Stimulated activated CD8-positive, alpha-beta memory T cell treated with anti-CD3 and anti-CD28 coated beads, Interleukin-15, amount 100 ng/mL, for 1 hour (primary cell): Measurements from ENCODE around the gene MIPOL1.
"Not testable (repeated sequence)": the region's sequence is repeated elsewhere in the genome, so short reads cannot be mapped to it uniquely, and the experiment has no call there.

Experiments used
- DNase-seq: peaks from one replicate; pipeline ENCODE4 v3.0.0-alpha.2; 2020; ENCODE audit warnings: low read depth

Gene MIPOL1

GRCh38 chr14:37401093-37401492 lies 203.4 kb downstream of the MIPOL1 start:
- no peak for DNase-seq

- no peak for DNase-seq
Observed at GRCh38 chr14:37403626-37404025, 205.9 kb downstream of the MIPOL1 start.

- DNase-seq = no peak
Observed at GRCh38 chr14:37406095-37406494, 208.4 kb downstream of the MIPOL1 start.

- DNase-seq = no peak
Observed at GRCh38 chr14:37411079-37411735, 213.5 kb downstream of the MIPOL1 start.

- no peak for DNase-seq
Observed at GRCh38 chr14:37413050-37413449, 215.3 kb downstream of the MIPOL1 start.

- DNase-seq = no peak
Observed at GRCh38 chr14:37413504-37414003, 215.8 kb downstream of the MIPOL1 start.

- DNase-seq = no peak
Observed at GRCh38 chr14:37416264-37416663, 218.5 kb downstream of the MIPOL1 start.

- DNase-seq = no peak
Observed at GRCh38 chr14:37417151-37417550, 219.4 kb downstream of the MIPOL1 start.

- no peak for DNase-seq
Observed at GRCh38 chr14:37417833-37418232, 220.1 kb downstream of the MIPOL1 start.

- DNase-seq = no peak
Observed at GRCh38 chr14:37420622-37421021, 222.9 kb downstream of the MIPOL1 start.

- DNase-seq = no peak
Observed at GRCh38 chr14:37422319-37422718, 224.6 kb downstream of the MIPOL1 start.

GRCh38 chr14:37422748-37423147 lies 225.0 kb downstream of the MIPOL1 start:
- no peak for DNase-seq

- DNase-seq = no peak
Observed at GRCh38 chr14:37428954-37429353, 231.2 kb downstream of the MIPOL1 start.

GRCh38 chr14:37429618-37430017 lies 231.9 kb downstream of the MIPOL1 start:
- DNase-seq = no peak

GRCh38 chr14:37434867-37435266 lies 237.1 kb downstream of the MIPOL1 start:
- no peak for DNase-seq

GRCh38 chr14:37436519-37436918 lies 238.8 kb downstream of the MIPOL1 start:
- DNase-seq = no peak

GRCh38 chr14:37437490-37437889 lies 239.8 kb downstream of the MIPOL1 start:
- DNase-seq = no peak

GRCh38 chr14:37438444-37438843 lies 240.7 kb downstream of the MIPOL1 start:
- DNase-seq = no peak

- DNase-seq = no peak
Observed at GRCh38 chr14:37443461-37443860, 245.7 kb downstream of the MIPOL1 start.

- DNase-seq = no peak
Observed at GRCh38 chr14:37447883-37448391, 250.2 kb downstream of the MIPOL1 start.

GRCh38 chr14:37452323-37452722 lies 254.6 kb downstream of the MIPOL1 start:
- DNase-seq = no peak

GRCh38 chr14:37453985-37454384 lies 256.2 kb downstream of the MIPOL1 start:
- no peak for DNase-seq

GRCh38 chr14:37457334-37457733 lies 259.6 kb downstream of the MIPOL1 start:
- no peak for DNase-seq

- DNase-seq = not testable (repeated sequence)
Observed at GRCh38 chr14:37462426-37462825, 264.7 kb downstream of the MIPOL1 start.
